ENCODE data around the gene CAMK2N1.
"Not testable (repeated sequence)": the region's sequence is repeated elsewhere in the genome, so short reads cannot be mapped to it uniquely, and the experiment has no call there.

GRCh38 chr1:20496725-20497383, 10.8 kb upstream of the CAMK2N1 start:
- TF ChIP-seq, protein P1, sequence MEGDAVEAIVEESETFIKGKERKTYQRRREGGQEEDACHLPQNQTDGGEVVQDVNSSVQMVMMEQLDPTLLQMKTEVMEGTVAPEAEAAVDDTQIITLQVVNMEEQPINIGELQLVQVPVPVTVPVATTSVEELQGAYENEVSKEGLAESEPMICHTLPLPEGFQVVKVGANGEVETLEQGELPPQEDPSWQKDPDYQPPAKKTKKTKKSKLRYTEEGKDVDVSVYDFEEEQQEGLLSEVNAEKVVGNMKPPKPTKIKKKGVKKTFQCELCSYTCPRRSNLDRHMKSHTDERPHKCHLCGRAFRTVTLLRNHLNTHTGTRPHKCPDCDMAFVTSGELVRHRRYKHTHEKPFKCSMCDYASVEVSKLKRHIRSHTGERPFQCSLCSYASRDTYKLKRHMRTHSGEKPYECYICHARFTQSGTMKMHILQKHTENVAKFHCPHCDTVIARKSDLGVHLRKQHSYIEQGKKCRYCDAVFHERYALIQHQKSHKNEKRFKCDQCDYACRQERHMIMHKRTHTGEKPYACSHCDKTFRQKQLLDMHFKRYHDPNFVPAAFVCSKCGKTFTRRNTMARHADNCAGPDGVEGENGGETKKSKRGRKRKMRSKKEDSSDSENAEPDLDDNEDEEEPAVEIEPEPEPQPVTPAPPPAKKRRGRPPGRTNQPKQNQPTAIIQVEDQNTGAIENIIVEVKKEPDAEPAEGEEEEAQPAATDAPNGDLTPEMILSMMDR (conservative IDR thresholded peaks at IDR 0.05; ENCODE audit: low read depth, low read length): not testable (repeated sequence)
- not testable (repeated sequence) for TF ChIP-seq EZH2 (IDR thresholded peaks at IDR 0.05; ENCODE audit: borderline replicate concordance, low read depth, low read length, poor library complexity, severe bottlenecking)
